T-helper 2 cell treated with Interferon-gamma antibody and Interleukin-4, amounts not matched to agents 100 ng/mL and 5 ng/mL, for 36 hours (primary cell): Measurements from ENCODE around the gene NEO1. TPM values are rescaled to one million over a fixed set of nuclear protein-coding genes. Genes with fewer than 3 reads are reported as not detected.

Experiments
- intact Hi-C: fragments of 100-400 bp; cut with micrococcal nuclease; formaldehyde crosslinking; loops from one replicate; pipeline ENCODE4 v1.15.1; 2023
- total RNA-seq: library from RNA; stranded (reverse); gene quantifications from 2 replicates; pipeline ENCODE4 v1.2.3, GENCODE V29; 2022

Gene NEO1
- total RNA-seq, 1 donor from 2014 or later: 4.5 TPM

GRCh38 chr15:73069109-73069508, 16.8 kb downstream of the NEO1 start:
- intact Hi-C loops: no loop called here

- intact Hi-C loops: no loop called here
Observed at GRCh38 chr15:73072894-73073293, 20.6 kb downstream of the NEO1 start.

- intact Hi-C loops: no loop called here
Observed at GRCh38 chr15:73074241-73074640, 22.0 kb downstream of the NEO1 start.

DNA sequence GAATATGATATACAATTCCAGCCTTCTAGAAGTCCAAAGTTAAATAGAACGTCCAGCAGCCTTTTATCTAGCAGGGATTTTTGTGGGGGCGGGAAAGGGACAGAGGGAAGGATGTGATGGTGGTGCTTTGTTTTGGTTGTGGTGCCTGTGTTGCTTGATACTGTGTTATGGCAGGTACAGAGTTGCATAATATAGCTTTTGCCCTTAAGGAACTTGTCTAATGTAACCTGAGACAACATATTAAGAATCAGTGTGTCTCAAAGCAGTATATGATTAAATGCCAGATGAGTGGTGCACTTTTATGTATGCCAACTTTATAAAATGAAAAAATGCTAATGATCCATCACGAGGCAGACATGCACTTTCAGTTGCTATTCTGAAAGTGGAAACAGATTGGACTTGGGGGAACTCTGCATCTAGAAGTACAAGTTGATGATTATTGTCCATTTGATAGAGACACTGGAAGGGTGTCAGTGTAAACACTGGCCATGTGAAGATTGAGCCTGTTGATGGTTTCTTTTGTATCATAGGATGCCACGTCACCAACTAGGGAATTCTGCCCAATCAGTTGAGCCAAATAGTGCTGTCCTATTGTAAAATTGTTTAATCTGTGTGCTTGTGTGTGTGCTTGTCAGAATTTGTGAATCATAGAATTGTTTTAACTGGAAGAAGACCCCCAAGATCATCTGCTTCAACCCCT, 23.0 kb downstream of the NEO1 start:
- intact Hi-C loops: no loop called here

DNA sequence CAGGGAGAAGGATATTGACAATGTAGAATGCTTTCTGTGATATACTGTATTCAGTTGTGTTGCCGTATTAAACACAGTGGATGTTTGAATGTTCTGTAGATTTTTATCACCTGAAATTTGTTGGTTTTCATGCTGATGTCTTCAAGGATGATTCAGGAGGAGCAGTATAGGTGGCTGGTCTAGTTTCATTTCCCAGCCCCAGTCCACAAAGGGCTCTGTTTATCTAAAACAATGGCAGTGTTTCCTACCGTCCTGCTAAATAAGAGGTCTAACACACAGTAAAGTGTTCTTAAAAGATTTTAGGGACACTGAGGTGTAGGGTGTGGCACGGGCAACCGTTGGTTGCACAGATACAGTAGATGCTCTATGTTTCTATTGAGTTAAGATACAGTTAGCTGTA, 26.0 kb downstream of the NEO1 start:
- intact Hi-C loops: no loop called here

DNA sequence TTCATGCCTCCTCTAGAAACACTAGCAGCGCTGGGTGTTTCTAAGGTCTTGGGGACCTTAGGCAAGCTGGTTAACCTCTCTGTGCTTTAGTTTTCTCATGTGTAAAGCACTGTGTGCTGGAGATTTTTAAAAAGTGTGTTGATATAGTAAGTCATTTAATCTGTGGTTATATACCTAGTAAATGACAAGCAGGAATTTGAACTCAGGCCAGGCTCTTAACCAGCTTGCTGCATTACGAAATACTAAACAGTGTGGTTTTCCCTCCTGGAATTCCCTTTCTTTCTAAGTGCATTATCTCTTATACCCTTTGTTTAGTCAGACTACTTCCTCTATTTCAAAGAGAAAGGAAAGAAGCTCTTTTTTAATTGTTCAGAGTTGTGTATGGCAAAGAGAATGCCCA, 26.5 kb downstream of the NEO1 start:
- intact Hi-C loops: no loop called here

- intact Hi-C loops: no loop called here
Observed at GRCh38 chr15:73079565-73079964, 27.3 kb downstream of the NEO1 start.

DNA sequence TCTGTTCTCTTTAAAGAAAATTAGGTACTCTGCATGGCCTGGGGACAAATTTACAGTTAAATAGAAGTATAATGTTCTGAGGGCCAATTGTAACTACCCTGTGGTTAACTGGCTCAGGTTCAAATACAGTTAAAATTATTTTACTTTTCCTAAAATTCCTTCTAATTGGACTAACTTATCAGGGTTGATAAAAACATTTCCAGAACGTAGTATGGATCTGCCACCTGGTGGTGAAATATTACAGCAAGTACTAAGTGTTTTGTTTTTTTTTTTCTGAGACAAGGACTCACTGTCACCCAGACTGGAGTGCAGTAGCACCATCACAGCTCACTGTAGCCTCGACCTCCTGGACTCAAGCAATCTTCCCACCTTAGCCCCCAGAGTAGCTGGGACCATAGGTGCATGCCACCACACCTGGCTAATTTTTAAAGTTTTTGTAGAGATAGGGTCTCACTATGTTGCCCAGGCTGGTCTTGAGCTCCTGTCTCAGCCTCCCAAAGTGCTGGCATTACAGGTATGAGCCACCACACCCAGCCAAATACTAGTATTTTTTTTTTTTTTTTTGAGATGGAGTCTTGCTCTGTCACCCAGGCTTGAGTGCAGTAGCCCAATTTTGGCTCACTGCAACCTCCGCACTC, 29.2 kb downstream of the NEO1 start:
- intact Hi-C loops: loop anchor here (1.0 to 5.0 kb wide), 2 partner anchors 297 to 479 kb away; no protein-coding TSS in a partner anchor

DNA sequence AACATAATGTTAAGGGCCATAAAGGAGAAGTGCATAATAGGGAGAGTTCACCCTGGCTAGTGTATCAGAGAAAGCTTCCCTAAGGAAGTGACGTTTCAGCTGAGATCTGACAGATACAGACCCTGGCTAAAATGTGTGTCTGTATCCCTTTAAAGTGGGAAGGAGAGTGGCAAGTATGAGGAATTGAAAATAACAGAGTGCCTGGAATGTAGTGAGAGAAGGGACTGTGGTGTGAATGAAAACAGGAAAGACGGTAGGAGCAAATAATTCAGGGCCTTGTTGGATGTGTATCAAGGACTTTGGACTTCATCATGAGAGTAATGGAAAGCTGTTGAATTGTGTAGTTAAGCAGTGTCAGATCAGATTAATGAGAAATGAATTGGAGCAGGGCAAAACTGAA, 30.5 kb downstream of the NEO1 start:
- intact Hi-C loops: loop anchor here (5.0 kb wide), 1 partner anchor 481 kb away; no protein-coding TSS in a partner anchor

- intact Hi-C loops: no loop called here
Observed at GRCh38 chr15:73087098-73087497, 34.8 kb downstream of the NEO1 start.

DNA sequence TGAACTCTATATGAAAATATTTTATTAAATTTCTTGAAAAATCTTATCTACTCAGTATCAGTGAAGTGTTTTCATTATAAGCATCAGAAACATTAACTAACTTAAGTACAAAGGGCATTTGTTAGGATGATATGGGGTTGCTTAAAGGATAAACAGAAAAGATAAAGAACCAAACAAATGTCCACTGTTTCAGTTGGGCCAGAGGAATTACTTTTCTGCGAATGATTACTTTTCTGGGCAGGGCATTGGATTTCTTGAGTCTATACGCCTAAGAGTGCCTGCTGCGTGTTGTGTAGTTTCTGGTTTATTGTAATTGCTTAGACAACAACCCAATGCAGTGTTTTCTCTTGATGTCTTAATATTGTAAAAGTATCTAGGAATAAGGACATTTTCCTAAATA, 52.8 kb downstream of the NEO1 start:
- intact Hi-C loops: no loop called here

GRCh38 chr15:73108676-73109075, 56.4 kb downstream of the NEO1 start:
- intact Hi-C loops: no loop called here

- intact Hi-C loops: no loop called here
Observed at GRCh38 chr15:73109765-73110164, 57.5 kb downstream of the NEO1 start.

DNA sequence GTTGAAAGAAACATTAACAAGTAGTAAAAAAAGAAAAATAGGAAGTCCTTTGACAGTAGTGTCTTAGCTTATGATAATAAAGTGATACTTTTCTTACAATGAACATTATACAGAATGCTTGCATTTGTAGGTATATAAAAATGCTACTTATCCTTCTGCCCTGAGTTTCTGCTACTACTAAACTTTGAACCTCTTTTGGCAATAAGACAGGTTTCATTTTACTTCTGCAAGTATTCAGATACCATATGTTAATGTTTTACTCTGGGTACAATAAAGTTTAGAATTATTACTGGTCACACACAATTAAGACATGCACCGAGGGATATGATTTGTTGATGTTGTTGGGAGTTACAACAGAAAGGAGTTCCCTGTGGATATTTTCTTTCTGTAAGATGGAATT, 57.9 kb downstream of the NEO1 start:
- intact Hi-C loops: no loop called here

GRCh38 chr15:73114064-73114463, 61.8 kb downstream of the NEO1 start:
- intact Hi-C loops: no loop called here

DNA sequence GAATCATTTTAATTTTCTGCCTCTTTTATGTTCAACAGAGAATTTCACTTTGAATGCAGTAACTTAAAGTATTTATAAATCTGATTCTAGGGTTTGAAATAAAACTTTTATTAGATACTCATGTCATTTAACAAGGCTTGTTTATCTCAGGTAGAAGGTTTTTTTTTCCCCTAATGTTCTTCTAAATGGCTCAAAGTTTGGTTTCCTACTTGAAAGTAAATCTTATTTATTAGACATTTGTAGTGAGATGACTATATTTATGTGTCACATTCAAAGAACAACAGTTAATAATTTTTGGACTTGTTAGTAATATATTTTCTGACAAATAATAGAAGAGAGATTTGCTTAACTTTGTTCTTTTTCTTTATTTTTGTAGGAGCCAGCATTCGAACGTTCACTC, 63.9 kb downstream of the NEO1 start:
- intact Hi-C loops: no loop called here

- intact Hi-C loops: no loop called here
Observed at GRCh38 chr15:73118055-73118454, 65.8 kb downstream of the NEO1 start.

DNA sequence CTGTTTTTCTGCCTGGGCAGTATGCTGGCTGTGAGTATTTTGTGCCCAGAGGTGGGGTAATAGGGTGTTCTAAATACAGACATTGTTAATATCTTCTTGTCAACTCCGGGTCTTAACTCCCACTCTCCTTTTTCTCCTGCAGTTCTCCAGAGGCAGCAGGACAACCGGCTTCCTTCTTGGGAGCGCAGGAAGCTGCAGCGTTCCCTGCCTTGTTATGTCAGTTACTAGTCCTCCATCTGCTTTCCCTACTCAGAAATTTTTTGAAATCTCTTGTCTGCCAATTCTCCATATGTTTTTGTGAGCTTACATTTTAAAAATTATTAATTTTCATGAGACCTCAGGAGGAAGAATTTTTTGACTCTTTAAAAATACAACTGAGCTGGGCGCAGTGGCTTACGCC, 67.2 kb downstream of the NEO1 start:
- intact Hi-C loops: no loop called here

GRCh38 chr15:73120269-73120668, 68.0 kb downstream of the NEO1 start:
- intact Hi-C loops: loop anchor here (10.0 kb wide), 1 partner anchor 125 kb away; no protein-coding TSS in a partner anchor

DNA sequence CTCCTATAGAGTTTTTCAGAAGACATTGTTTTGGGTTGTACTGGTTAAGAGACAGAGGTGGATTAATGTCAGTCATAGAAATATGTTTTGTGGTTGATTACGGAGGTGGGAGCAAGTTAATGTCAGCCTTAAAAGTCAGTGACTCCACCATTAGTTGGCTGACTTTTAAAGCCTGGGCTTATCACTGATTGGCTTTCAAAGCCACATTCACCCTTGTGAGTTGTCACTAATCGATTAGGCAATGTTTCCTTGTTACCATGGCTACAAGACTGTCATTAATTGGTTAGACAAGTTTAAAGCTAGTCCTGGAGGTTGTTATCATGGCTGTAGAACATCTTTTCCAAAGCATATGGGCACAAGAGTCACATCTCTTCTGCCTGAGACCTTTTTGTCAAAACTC, 73.0 kb downstream of the NEO1 start:
- intact Hi-C loops: loop anchor here (10.0 kb wide), 1 partner anchor 120 kb away; no protein-coding TSS in a partner anchor

DNA sequence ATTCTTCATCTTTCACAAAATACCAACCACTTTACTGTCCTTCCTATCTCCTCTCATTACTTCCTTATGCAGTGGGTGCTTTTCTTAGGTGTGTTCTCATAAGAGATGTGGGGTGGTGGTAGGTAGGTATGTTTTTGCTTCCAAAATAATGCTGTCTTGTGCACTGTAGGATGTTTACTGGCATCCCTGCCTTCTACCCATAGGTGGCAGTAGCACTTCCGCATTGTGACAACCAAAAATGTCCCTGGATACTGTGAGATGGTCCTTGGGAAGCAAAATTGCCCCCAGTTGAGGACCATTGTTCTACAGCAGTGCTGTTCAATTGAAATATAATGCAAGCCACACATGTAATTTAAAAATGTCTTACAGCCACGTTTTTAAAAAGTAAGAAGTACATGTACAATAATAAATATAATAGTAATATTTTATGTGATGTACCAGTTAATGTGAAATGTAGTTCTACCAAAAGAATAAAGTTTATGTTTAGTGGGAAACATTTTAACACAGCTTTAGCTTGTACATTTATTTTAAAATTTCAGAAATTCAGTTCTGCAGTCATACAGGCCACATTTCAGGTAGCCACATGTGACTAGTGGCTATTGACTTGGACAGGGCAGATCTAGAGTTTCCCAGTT, 75.2 kb downstream of the NEO1 start:
- intact Hi-C loops: loop anchor here (10.0 kb wide), 1 partner anchor 117 kb away; no protein-coding TSS in a partner anchor

GRCh38 chr15:73130830-73131229, 78.6 kb downstream of the NEO1 start:
- intact Hi-C loops: no loop called here
